ENCODE data around the gene CLASP1. TPM values are rescaled to one million over a fixed set of nuclear protein-coding genes. Genes with fewer than 3 reads are reported as not detected.
A peak's percentile ranks its signal among the peaks of the same experiment; 100 is the strongest.
"Not testable (repeated sequence)": the region's sequence is repeated elsewhere in the genome, so short reads cannot be mapped to it uniquely, and the experiment has no call there.

CLASP1 gene
- total RNA-seq, 6 experiments from 2014 or later: 38.2 to 49.0 (median 41.1) TPM

DNA sequence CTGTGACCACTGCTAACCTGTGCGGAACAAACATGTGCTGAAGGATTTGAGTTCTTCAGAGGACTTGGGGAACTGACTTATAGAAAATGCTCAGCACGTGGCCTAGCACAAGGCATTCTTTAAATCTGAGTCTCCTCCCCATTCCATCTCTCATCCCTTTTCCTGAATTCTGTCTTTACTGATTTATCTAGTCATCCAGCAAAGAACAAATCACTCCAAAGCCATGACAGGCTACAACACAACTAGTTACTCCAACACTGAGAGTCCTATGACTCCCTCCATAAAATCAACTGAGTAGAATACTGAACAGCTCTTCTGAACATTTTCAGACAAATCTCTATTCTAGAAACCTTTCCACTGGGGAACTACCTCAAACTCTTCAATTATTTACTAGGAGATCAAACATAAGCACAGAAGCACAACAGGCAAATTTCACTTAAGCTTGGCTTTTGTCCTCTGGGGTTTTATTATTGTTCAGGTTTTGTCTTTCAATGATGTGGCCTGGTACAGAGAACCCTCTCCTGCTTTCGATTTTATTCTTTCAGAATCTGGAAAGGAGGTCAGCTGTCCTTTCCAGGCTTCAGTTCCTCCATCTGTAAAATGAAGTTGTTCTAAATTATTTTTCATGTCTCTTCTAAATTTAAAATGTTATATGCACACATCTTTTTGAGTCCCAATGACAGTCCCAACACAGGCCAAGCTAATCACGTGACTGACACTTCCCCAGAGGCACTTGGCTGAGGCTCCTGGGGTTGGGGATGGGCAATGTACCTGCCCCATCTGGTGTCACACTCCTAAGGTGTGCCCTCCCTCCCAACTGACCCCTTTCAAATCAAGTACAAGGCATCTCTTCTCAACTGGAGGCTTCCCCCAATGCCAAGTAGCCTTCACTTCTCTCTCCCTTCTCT lies 86.7 kb downstream of the CLASP1 start:
- Mint-ChIP-seq H3K36me3 (ENCODE audit: low read depth) (peaks cover 11% of the 10 kb centered on the region; the same call in 1 of the 2 replicates), H3K27me3 (ENCODE audit: insufficient read depth) (no peaks in the 10 kb centered on the region), H3K27ac (peak overlapping the region; percentile 76), H3K4me3 (peak overlapping the region; percentile 43), H3K4me1 (ENCODE audit: low read depth) (peaks cover 67% of the 10 kb centered on the region), H3K9me3 (no peaks in the 10 kb centered on the region; the same call in 1 of the 2 replicates)
- TF ChIP-seq, protein P1, sequence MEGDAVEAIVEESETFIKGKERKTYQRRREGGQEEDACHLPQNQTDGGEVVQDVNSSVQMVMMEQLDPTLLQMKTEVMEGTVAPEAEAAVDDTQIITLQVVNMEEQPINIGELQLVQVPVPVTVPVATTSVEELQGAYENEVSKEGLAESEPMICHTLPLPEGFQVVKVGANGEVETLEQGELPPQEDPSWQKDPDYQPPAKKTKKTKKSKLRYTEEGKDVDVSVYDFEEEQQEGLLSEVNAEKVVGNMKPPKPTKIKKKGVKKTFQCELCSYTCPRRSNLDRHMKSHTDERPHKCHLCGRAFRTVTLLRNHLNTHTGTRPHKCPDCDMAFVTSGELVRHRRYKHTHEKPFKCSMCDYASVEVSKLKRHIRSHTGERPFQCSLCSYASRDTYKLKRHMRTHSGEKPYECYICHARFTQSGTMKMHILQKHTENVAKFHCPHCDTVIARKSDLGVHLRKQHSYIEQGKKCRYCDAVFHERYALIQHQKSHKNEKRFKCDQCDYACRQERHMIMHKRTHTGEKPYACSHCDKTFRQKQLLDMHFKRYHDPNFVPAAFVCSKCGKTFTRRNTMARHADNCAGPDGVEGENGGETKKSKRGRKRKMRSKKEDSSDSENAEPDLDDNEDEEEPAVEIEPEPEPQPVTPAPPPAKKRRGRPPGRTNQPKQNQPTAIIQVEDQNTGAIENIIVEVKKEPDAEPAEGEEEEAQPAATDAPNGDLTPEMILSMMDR (IDR thresholded peaks at IDR 0.05): no peak
- DNase-seq: no peak

DNA sequence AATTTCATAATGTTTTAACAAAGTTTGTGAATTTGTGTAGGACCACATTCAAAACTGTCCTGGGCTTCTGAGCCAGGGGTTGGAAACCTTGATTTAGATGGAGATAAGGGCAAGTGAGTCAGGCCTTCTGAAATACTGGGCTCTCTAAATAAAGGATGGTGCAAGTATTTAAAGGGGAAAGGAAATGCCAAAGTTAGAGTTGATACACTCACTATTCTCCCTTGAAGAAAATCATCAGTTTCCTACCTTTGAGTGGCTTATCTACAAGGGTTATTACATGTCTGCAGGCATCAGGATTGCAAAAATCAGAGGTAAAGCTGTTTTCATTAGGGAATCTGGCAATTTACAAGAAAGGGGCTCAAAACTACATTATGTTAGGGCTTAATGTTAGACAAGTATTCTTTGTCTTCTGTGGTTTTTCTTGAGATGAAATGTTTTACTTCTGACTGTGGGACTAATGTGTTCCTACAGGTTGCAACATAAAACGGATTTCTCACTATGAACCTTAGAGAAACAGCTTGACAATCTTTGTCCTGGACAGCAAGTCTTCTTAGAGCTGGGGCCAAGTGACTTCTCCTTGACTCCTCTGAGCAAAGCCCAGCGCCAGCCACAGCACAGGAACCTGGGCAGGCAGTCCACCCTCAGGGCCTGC lies 87.5 kb downstream of the CLASP1 start:
- peaks cover 11% of the 10 kb centered on the region; the same call in 1 of the 2 replicates for H3K36me3 Mint-ChIP-seq (ENCODE audit: low read depth)
- no peaks in the 10 kb centered on the region for H3K27me3 Mint-ChIP-seq (ENCODE audit: insufficient read depth)
- peaks cover 63% of the 10 kb centered on the region for H3K4me1 Mint-ChIP-seq (ENCODE audit: low read depth)
- H3K4me3 Mint-ChIP-seq: peak overlapping the region; percentile 43
- H3K9me3 Mint-ChIP-seq: no peaks in the 10 kb centered on the region; the same call in 1 of the 2 replicates
- TF ChIP-seq, protein P1 (IDR thresholded peaks at IDR 0.05): no peak
- H3K27ac Mint-ChIP-seq: peak overlapping the region; percentile 76
- peak; percentile 74 for DNase-seq

DNA sequence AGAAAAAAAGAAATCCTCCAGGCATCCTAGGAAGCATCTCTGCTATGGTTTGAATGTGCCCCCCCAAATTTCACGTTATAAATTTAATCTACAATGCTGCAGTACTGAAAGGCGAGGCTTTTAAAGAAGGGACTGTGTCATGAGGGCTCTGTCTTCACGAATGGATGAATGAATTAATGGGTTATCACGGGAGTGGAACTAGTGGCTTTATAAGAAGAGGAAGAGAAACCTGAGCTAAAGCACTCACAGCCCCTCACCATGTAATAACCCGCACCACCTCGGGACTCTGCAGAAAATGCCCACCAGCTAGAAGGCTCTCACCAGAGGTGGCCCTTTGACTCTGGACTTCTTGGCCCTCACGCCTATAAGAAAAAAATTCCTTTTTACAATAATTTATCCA lies 90.9 kb downstream of the CLASP1 start:
- Mint-ChIP-seq H3K27ac (no peak overlapping the region), H3K36me3 (ENCODE audit: low read depth) (peaks cover 5% of the 10 kb centered on the region; the same call in 1 of the 2 replicates), H3K4me3 (no peak overlapping the region), H3K9me3 (no peaks in the 10 kb centered on the region), H3K4me1 (ENCODE audit: low read depth) (peaks cover 42% of the 10 kb centered on the region), H3K27me3 (ENCODE audit: insufficient read depth) (no peaks in the 10 kb centered on the region)
- TF ChIP-seq, protein P1 (IDR thresholded peaks at IDR 0.05): no peak
- no peak for DNase-seq

DNA sequence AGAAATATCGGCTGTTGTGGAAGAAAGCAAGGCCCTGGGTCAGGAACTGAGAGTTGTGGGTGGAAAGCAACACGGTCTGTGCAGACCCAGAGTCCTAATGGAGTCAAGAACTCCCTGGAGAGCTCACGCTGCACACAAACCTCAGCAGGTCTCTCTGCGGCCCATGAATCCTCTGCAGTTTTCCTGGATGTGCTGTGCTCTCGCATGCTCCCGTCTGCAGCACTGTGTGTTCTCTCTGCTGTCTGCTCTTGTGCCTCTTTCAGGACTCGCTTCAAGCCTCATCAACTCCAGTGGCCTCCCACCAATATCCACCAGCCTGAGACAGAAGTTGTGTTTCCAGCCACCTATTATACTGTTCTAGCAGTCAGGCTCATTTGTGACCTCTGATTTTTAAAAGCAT lies 94.3 kb downstream of the CLASP1 start:
- no peak for DNase-seq
- Mint-ChIP-seq H3K4me3 (no peak overlapping the region), H3K27me3 (ENCODE audit: insufficient read depth) (peaks cover 1% of the 10 kb centered on the region; the same call in 1 of the 2 replicates), H3K9me3 (no peaks in the 10 kb centered on the region), H3K27ac (no peak overlapping the region), H3K4me1 (ENCODE audit: low read depth) (peaks cover 18% of the 10 kb centered on the region), H3K36me3 (ENCODE audit: low read depth) (peaks cover 17% of the 10 kb centered on the region)
- TF ChIP-seq, protein P1 (IDR thresholded peaks at IDR 0.05): no peak

DNA sequence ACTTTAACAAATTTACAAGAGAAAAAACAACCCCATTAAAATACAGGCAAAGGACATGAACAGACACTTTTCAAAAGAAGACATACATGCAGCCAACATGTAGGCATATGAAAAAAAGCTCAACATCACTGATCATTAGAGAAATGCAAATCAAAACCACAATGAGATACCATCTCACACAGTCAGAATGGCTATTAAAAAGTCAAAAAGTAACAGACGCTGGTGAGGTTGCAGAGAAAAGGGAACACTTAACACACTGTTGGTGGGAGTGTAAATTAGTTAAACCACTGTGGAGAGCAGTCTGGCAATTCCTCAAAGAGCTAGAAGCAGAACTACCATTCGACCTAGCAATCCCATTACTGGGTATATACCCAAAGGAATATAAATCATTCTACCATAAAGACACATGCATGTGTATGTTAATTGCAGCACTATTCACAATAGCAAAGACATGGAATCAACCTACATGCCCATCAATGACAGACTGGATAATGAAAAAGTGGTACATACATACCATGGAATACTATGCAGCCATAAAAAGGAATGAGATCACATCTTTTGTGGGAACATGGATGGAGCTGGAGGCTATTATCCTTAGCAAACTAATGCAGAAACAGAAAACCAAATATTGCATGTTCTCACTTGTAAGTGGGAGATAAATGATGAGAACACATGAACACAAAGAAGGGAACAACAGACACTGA lies 96.6 kb downstream of the CLASP1 start:
- H3K4me3 Mint-ChIP-seq; H3K27me3 Mint-ChIP-seq (ENCODE audit: insufficient read depth); H3K27ac Mint-ChIP-seq; H3K9me3 Mint-ChIP-seq; DNase-seq: not testable (repeated sequence)
- Mint-ChIP-seq H3K36me3 (ENCODE audit: low read depth) (peaks cover 35% of the 10 kb centered on the region), H3K4me1 (ENCODE audit: low read depth) (peaks cover 17% of the 10 kb centered on the region)

All from HFFc6 (cell line).